Measurements from ENCODE around the gene TERF2IP. TPM values are rescaled to one million over a fixed set of nuclear protein-coding genes. Genes with fewer than 3 reads are reported as not detected.

TERF2IP gene
- total RNA-seq, 3 donors from 2014 or later = 120 to 133 (median 128) TPM

GRCh38 chr16:75624921-75625334 is 22.6 kb upstream of the TERF2IP start:
- DNase-seq (no peak), ATAC-seq (no peak)
- no peak overlapping the region for H3K4me3 Mint-ChIP-seq
- peaks cover 64% of the 10 kb centered on the region for H3K4me1 Mint-ChIP-seq (ENCODE audit: low read depth)
- H3K9me3 Mint-ChIP-seq = no peaks in the 10 kb centered on the region
- H3K27me3 Mint-ChIP-seq (ENCODE audit: low read depth) = no peaks in the 10 kb centered on the region
- peaks cover 54% of the 10 kb centered on the region for H3K36me3 Mint-ChIP-seq (ENCODE audit: insufficient read depth)

- ATAC-seq (no peak), DNase-seq (no peak)
- Mint-ChIP-seq H3K27me3 (ENCODE audit: low read depth) (no peaks in the 10 kb centered on the region), H3K9me3 (no peaks in the 10 kb centered on the region), H3K4me3 (no peak overlapping the region), H3K36me3 (ENCODE audit: insufficient read depth) (peaks cover 58% of the 10 kb centered on the region), H3K4me1 (ENCODE audit: low read depth) (peaks cover 45% of the 10 kb centered on the region)
Observed at GRCh38 chr16:75626806-75627205, 20.8 kb upstream of the TERF2IP start.

GRCh38 chr16:75627851-75628250 is 19.7 kb upstream of the TERF2IP start:
- peaks cover 63% of the 10 kb centered on the region for H3K36me3 Mint-ChIP-seq (ENCODE audit: insufficient read depth)
- DNase-seq (no peak), ATAC-seq (no peak)
- no peaks in the 10 kb centered on the region for H3K9me3 Mint-ChIP-seq
- H3K4me3 Mint-ChIP-seq = no peak overlapping the region
- H3K4me1 Mint-ChIP-seq (ENCODE audit: low read depth) = peaks cover 38% of the 10 kb centered on the region
- H3K27me3 Mint-ChIP-seq (ENCODE audit: low read depth) = no peaks in the 10 kb centered on the region

DNA sequence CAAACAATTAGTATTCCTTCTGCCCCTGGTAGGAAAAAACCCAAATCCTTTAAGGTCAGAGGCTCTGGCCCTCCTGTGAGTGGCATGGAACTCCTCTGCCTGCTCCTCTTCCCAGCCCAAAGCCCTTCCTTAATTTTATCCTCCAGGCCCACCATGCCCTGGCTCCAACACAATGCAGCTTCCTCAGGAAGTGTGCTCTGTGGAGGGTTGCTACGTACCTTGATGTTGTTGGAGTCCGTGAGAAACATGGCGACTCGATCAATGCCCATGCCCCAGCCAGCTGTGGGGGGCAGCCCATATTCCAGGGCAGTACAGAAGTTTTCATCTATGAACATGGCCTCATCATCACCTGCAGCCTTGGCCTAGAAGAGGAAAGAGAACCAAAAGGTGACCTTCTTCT is 19.2 kb upstream of the TERF2IP start:
- ATAC-seq = no peak
- Mint-ChIP-seq H3K27me3 (ENCODE audit: low read depth) (no peaks in the 10 kb centered on the region), H3K36me3 (ENCODE audit: insufficient read depth) (peaks cover 67% of the 10 kb centered on the region), H3K4me3 (no peak overlapping the region), H3K4me1 (ENCODE audit: low read depth) (peaks cover 37% of the 10 kb centered on the region), H3K9me3 (no peaks in the 10 kb centered on the region)
- DNase-seq = no peak

GRCh38 chr16:75629132-75629531 is 18.4 kb upstream of the TERF2IP start:
- no peak for DNase-seq
- Mint-ChIP-seq H3K36me3 (ENCODE audit: insufficient read depth) (peaks cover 73% of the 10 kb centered on the region), H3K4me3 (no peak overlapping the region), H3K27me3 (ENCODE audit: low read depth) (no peaks in the 10 kb centered on the region), H3K4me1 (ENCODE audit: low read depth) (peaks cover 35% of the 10 kb centered on the region), H3K9me3 (no peaks in the 10 kb centered on the region)
- peak in 1 of 2 donors; percentile 22 for ATAC-seq

DNA sequence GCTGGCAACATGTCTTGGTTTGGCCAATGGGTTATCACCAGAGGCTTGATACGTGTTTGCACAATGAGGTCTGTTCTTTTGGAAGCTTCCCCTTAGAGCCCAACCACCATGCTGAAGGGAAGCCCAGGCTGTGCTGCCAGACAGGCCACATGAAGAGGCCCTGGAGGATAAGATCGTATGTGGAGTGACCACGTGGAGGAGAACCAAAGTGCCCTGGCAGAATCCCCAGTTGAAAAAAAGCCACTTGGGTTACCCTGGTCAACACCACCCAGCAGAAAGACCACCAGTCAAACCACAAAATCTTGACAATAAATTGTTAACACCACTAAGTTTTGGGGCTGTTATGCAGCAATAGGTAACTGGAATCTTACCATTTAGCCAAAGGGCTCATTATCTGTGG is 17.5 kb upstream of the TERF2IP start:
- no peak overlapping the region for H3K4me3 Mint-ChIP-seq
- no peak for DNase-seq
- ATAC-seq = no peak
- peaks cover 74% of the 10 kb centered on the region for H3K36me3 Mint-ChIP-seq (ENCODE audit: insufficient read depth)
- no peaks in the 10 kb centered on the region for H3K27me3 Mint-ChIP-seq (ENCODE audit: low read depth)
- H3K4me1 Mint-ChIP-seq (ENCODE audit: low read depth) = peaks cover 33% of the 10 kb centered on the region
- no peaks in the 10 kb centered on the region for H3K9me3 Mint-ChIP-seq

- no peak for ATAC-seq
- H3K4me1 Mint-ChIP-seq (ENCODE audit: low read depth) = peaks cover 19% of the 10 kb centered on the region
- peaks cover 73% of the 10 kb centered on the region for H3K36me3 Mint-ChIP-seq (ENCODE audit: insufficient read depth)
- no peaks in the 10 kb centered on the region for H3K27me3 Mint-ChIP-seq (ENCODE audit: low read depth)
- no peaks in the 10 kb centered on the region for H3K9me3 Mint-ChIP-seq
- no peak overlapping the region for H3K4me3 Mint-ChIP-seq
- DNase-seq = no peak
Observed at GRCh38 chr16:75632857-75633256, 14.7 kb upstream of the TERF2IP start.

- H3K4me3 Mint-ChIP-seq = no peak overlapping the region
- no peak for DNase-seq
- no peaks in the 10 kb centered on the region for H3K27me3 Mint-ChIP-seq (ENCODE audit: low read depth)
- ATAC-seq = no peak
- H3K4me1 Mint-ChIP-seq (ENCODE audit: low read depth) = peaks cover 7% of the 10 kb centered on the region
- H3K36me3 Mint-ChIP-seq (ENCODE audit: insufficient read depth) = peaks cover 66% of the 10 kb centered on the region
- H3K9me3 Mint-ChIP-seq = no peaks in the 10 kb centered on the region
Observed at GRCh38 chr16:75635036-75635435, 12.5 kb upstream of the TERF2IP start.

GRCh38 chr16:75640598-75640997 is 7.0 kb upstream of the TERF2IP start:
- Mint-ChIP-seq H3K9me3 (no peaks in the 10 kb centered on the region), H3K27me3 (ENCODE audit: low read depth) (no peaks in the 10 kb centered on the region), H3K4me1 (ENCODE audit: low read depth) (peaks cover 40% of the 10 kb centered on the region), H3K4me3 (no peak overlapping the region), H3K36me3 (ENCODE audit: insufficient read depth) (peaks cover 63% of the 10 kb centered on the region)
- DNase-seq (no peak), ATAC-seq (no peak)

GRCh38 chr16:75644240-75645012 is 3.1 kb upstream of the TERF2IP start:
- H3K4me1 Mint-ChIP-seq (ENCODE audit: low read depth) = peaks cover 42% of the 10 kb centered on the region
- ATAC-seq (no peak), DNase-seq (no peak)
- no peaks in the 10 kb centered on the region for H3K27me3 Mint-ChIP-seq (ENCODE audit: low read depth)
- peaks cover 43% of the 10 kb centered on the region for H3K36me3 Mint-ChIP-seq (ENCODE audit: insufficient read depth)
- no peaks in the 10 kb centered on the region for H3K9me3 Mint-ChIP-seq
- peak overlapping the region; percentile 99 for H3K4me3 Mint-ChIP-seq

DNA sequence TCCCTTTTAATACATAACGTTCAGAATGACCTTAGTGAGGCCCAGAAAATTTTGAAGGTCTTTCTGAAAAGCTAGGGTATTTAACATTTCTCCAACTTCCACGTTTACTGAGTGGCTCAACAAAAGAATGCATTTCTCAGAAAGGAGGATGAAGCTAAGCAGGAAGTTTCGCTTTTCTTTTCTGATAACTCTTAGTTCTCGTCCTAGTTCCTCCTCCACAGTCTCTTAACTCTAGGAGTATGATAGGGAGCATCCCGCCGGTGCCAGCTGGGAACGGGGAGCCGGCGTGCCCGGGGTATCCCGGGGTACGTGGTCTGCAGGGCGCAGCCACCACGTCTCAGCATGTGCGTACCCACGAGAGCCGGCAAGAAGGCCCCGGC is 471 bp upstream of the TERF2IP start:
- H3K9me3 Mint-ChIP-seq = no peaks in the 10 kb centered on the region
- no peak for DNase-seq
- ATAC-seq = peak; percentile 15 to 16
- H3K36me3 Mint-ChIP-seq (ENCODE audit: insufficient read depth) = peaks cover 33% of the 10 kb centered on the region
- peak overlapping the region; percentile 99 for H3K4me3 Mint-ChIP-seq
- no peaks in the 10 kb centered on the region for H3K27me3 Mint-ChIP-seq (ENCODE audit: low read depth)
- H3K4me1 Mint-ChIP-seq (ENCODE audit: low read depth) = peaks cover 57% of the 10 kb centered on the region

- Mint-ChIP-seq H3K4me1 (ENCODE audit: low read depth) (peaks cover 58% of the 10 kb centered on the region), H3K36me3 (ENCODE audit: insufficient read depth) (peaks cover 27% of the 10 kb centered on the region), H3K4me3 (peak overlapping the region; percentile 99), H3K9me3 (no peaks in the 10 kb centered on the region), H3K27me3 (ENCODE audit: low read depth) (no peaks in the 10 kb centered on the region)
- peak; percentile 47 to 48 for ATAC-seq
- peak; percentile 79 for DNase-seq
Observed at GRCh38 chr16:75648265-75649076, 898 bp downstream of the TERF2IP start.

- Mint-ChIP-seq H3K27me3 (ENCODE audit: low read depth) (no peaks in the 10 kb centered on the region), H3K4me1 (ENCODE audit: low read depth) (peaks cover 49% of the 10 kb centered on the region), H3K36me3 (ENCODE audit: insufficient read depth) (peaks cover 50% of the 10 kb centered on the region), H3K9me3 (no peaks in the 10 kb centered on the region), H3K4me3 (peak overlapping the region; percentile 63)
- ATAC-seq = no peak
- no peak for DNase-seq
Observed at GRCh38 chr16:75653922-75654321, 6.3 kb downstream of the TERF2IP start.

GRCh38 chr16:75658175-75658574 is 10.6 kb downstream of the TERF2IP start:
- Mint-ChIP-seq H3K36me3 (ENCODE audit: insufficient read depth) (peaks cover 36% of the 10 kb centered on the region), H3K4me3 (no peak overlapping the region), H3K4me1 (ENCODE audit: low read depth) (peaks cover 21% of the 10 kb centered on the region), H3K9me3 (no peaks in the 10 kb centered on the region), H3K27me3 (ENCODE audit: low read depth) (no peaks in the 10 kb centered on the region)
- ATAC-seq (no peak), DNase-seq (no peak)

DNA sequence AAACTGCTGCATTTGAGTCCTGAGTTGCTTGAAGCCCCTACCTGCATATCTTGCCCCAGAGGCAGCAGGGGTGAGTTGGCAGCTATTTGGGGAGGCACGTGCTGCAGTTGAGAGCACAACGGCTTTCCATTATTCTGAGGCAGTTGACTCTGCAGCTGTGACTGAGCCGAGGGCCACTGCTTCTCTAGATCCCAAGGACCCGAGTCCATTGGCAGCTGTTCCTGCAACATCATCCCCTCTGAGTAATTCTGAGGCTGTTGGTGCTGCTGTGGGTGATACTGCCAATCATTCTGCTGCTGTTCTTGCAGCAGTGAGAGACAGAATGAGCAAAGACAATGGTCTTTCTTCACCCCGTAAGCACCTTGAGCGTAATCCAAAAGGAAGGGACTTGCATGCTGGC is 12.7 kb downstream of the TERF2IP start:
- Mint-ChIP-seq H3K4me3 (no peak overlapping the region), H3K4me1 (ENCODE audit: low read depth) (peaks cover 8% of the 10 kb centered on the region), H3K27me3 (ENCODE audit: low read depth) (no peaks in the 10 kb centered on the region), H3K36me3 (ENCODE audit: insufficient read depth) (peaks cover 23% of the 10 kb centered on the region), H3K9me3 (no peaks in the 10 kb centered on the region)
- ATAC-seq = no peak
- no peak for DNase-seq
